SK-N-SH (cell line): Measurements from ENCODE around the gene MAGI2. TPM values are rescaled to one million over a fixed set of nuclear protein-coding genes. Genes with fewer than 3 reads are reported as not detected.

Source experiments
- CTCF ChIA-PET: fragments of 300-600, 350-600 bp; formaldehyde crosslinking; extraction: SDS; loops from one replicate; lab custom pipeline; 2021; lab: Yijun Ruan, JAX
- POLR2A ChIA-PET: fragments of 350-600 bp; sonication (Branson Sonifier 250); formaldehyde crosslinking; extraction: SDS; loops from one replicate; lab custom pipeline; 2020; ENCODE audit warnings: antibody characterized with exemption, inconsistent platforms; lab: Yijun Ruan, JAX
- DNase-seq: peaks from one replicate; pipeline ENCODE4 v3.0.0; 2012
- H2AFZ ChIP-seq: fragments of 200-600 bp; sonication (generic); 2 replicates; pipeline ENCODE4 v1.8.1; 2016; ENCODE audit warnings: antibody characterized with exemption, mild to moderate bottlenecking, low read depth
- H3F3A ChIP-seq: fragments of 200-600 bp; sonication (generic); replicated peaks from 2 replicates; pipeline ENCODE3; 2016; ENCODE audit warnings: antibody characterized with exemption, mild to moderate bottlenecking; ENCODE audit not compliant: insufficient read depth
- H3K27ac ChIP-seq, 2 experiments: fragments of 200-500 bp in 1 of 2; fragments of 200-600 bp in 1 of 2; sonication (Bioruptor generic) in 1 of 2; sonication (generic), shearing (Covaris generic) in 1 of 2; 2 replicates each; pipeline versions ENCODE4 v1.5.1 to v1.6.1; 2014 to 2016; ENCODE audit warnings: low read depth in 2 of 2, inconsistent platforms in 1 of 2, low read length in 1 of 2, mild to moderate bottlenecking in 1 of 2, mixed read lengths in 1 of 2
- H3K27me3 ChIP-seq: fragments of 200-600 bp; sonication (generic), shearing (Covaris generic); 2 replicates; pipeline ENCODE4 v1.6.1; 2016; ENCODE audit warnings: mixed run types; ENCODE audit not compliant: insufficient read depth
- H3K36me3 ChIP-seq, 2 experiments: fragments of 200-500 bp in 1 of 2; fragments of 200-600 bp in 1 of 2; sonication (Bioruptor generic) in 1 of 2; sonication (generic) in 1 of 2; replicated peaks in 1 of 2; 2 replicates each; pipeline versions ENCODE3 to v1.5.1; 2014 to 2016; ENCODE audit warnings: low read length in 1 of 2, mild to moderate bottlenecking in 1 of 2; ENCODE audit not compliant: insufficient read depth in 2 of 2, control insufficient read depth in 1 of 2
- H3K4me1 ChIP-seq, 2 experiments: fragments of 200-500 bp in 1 of 2; fragments of 200-600 bp in 1 of 2; sonication (Bioruptor generic) in 1 of 2; sonication (generic), shearing (Covaris generic) in 1 of 2; 2 replicates each; pipeline versions ENCODE4 v1.5.1 to v1.6.1; 2014 to 2016; ENCODE audit warnings: low read depth in 1 of 2, low read length in 1 of 2, mixed run types in 1 of 2; ENCODE audit not compliant: insufficient read depth in 2 of 2, control insufficient read depth in 1 of 2
- H3K4me2 ChIP-seq: fragments of 200-600 bp; sonication (generic), shearing (Covaris generic); 2 replicates; pipeline ENCODE4 v1.6.1; 2017; ENCODE audit warnings: mixed run types
- H3K4me3 ChIP-seq, 2 experiments: fragments of 200-500 bp in 1 of 2; fragments of 200-600 bp in 1 of 2; sonication (Bioruptor generic) in 1 of 2; sonication (generic), shearing (Covaris generic) in 1 of 2; 2 replicates each; pipeline versions ENCODE4 v1.5.1 to v1.8.1; 2014 to 2016; ENCODE audit warnings: low read depth in 2 of 2, inconsistent platforms in 1 of 2, low read length in 1 of 2, mild to moderate bottlenecking in 1 of 2, mixed read lengths in 1 of 2, moderate library complexity in 1 of 2
- H3K79me2 ChIP-seq: fragments of 200-600 bp; sonication (generic); 2 replicates; pipeline ENCODE4 v1.8.1; 2017; ENCODE audit warnings: mild to moderate bottlenecking; ENCODE audit not compliant: insufficient read depth
- H3K9ac ChIP-seq: fragments of 200-600 bp; sonication (generic); 2 replicates; pipeline ENCODE4 v1.6.1; 2017; ENCODE audit warnings: mixed run types
- H3K9me2 ChIP-seq: fragments of 200-600 bp; sonication (generic); 2 replicates; pipeline ENCODE4 v1.6.1; 2017; ENCODE audit warnings: mixed run types
- H3K9me3 ChIP-seq: fragments of 200-600 bp; sonication (generic); 2 replicates; pipeline ENCODE4 v1.6.1; 2017; ENCODE audit warnings: mixed run types, mild to moderate bottlenecking, moderate library complexity
- H4K20me1 ChIP-seq: fragments of 200-600 bp; sonication (generic); 2 replicates; pipeline ENCODE4 v1.6.1; 2017; ENCODE audit warnings: mild to moderate bottlenecking, mixed run types; ENCODE audit not compliant: insufficient read depth
- CHD2 ChIP-seq: fragments of 150-350 bp; IDR thresholded peaks from 2 replicates; pipeline ENCODE4 v1.6.1; 2018; ENCODE audit warnings: low read length; ENCODE audit not compliant: partially characterized antibody
- EP300 ChIP-seq, 2 experiments: IDR thresholded peaks; 2 replicates each; pipeline versions ENCODE4 v1.4.0 to v1.6.1; 2012; ENCODE audit warnings: borderline replicate concordance in 1 of 2, low read depth in 1 of 2, low read length in 1 of 2
- EZH2phosphoT487 ChIP-seq: fragments of 200-600 bp; sonication (generic); IDR thresholded peaks from 2 replicates; pipeline ENCODE4 v1.6.1; 2017; ENCODE audit warnings: low read depth, mixed run types, mild to moderate bottlenecking, antibody characterized with exemption, moderate library complexity, borderline replicate concordance
- FOXM1 ChIP-seq: IDR thresholded peaks from 2 replicates; pipeline ENCODE4 v1.4.0; 2012; ENCODE audit warnings: low read depth, mild to moderate bottlenecking
- GABPA ChIP-seq: IDR thresholded peaks from 2 replicates; pipeline ENCODE4 v1.4.0; 2012; ENCODE audit warnings: low read depth, mild to moderate bottlenecking
- GATA2 ChIP-seq: sonication (generic); formaldehyde crosslinking; IDR thresholded peaks from 2 replicates; pipeline ENCODE4 v1.5.0; 2020; ENCODE audit warnings: mild to moderate bottlenecking, missing genetic modification reagents
- NRF1 ChIP-seq: IDR thresholded peaks from 2 replicates; pipeline ENCODE4 v1.6.1; 2012; ENCODE audit warnings: low read depth, mild to moderate bottlenecking, low read length
- POLR2AphosphoS5 ChIP-seq: IDR thresholded peaks from 2 replicates; pipeline ENCODE4 v1.6.1; 2012; ENCODE audit warnings: low read depth, low read length
- RFX5 ChIP-seq: IDR thresholded peaks from 2 replicates; pipeline ENCODE4 v1.6.1; 2012; ENCODE audit warnings: mild to moderate bottlenecking, improper control_type of control experiment, low read length
- SMC3 ChIP-seq: IDR thresholded peaks from 2 replicates; pipeline ENCODE4 v1.6.1; 2012; ENCODE audit warnings: low read depth, low read length, improper control_type of control experiment
- TCF12 ChIP-seq: IDR thresholded peaks from 2 replicates; pipeline ENCODE4 v1.4.0; 2012
- TEAD4 ChIP-seq: IDR thresholded peaks from 2 replicates; pipeline ENCODE4 v1.4.0; 2012; ENCODE audit warnings: mild to moderate bottlenecking, borderline replicate concordance; ENCODE audit not compliant: insufficient read depth
- YY1 ChIP-seq: IDR thresholded peaks from 2 replicates; pipeline ENCODE4 v1.4.0; 2012; ENCODE audit warnings: low read depth, mild to moderate bottlenecking
- WGBS: methylation state at CpG from one replicate; pipeline ENCODE4 v1.1.6; 2017; ENCODE audit warnings: low lambda C conversion rate; 5-methylcytosine and 5-hydroxymethylcytosine counted together
- polyA plus RNA-seq, 3 experiments: library from polyadenylated mRNA; depleted of rRNA; stranded (reverse); fragments of >200 nt; gene quantifications; 2 replicates each; pipeline ENCODE4 v1.2.3, GENCODE V29; 2012
- TF ChIP-seq, protein P1 (sequence below): IDR thresholded peaks from 2 replicates; pipeline ENCODE4 v1.4.0; 2012; ENCODE audit warnings: low read depth, borderline replicate concordance
- TF ChIP-seq, protein P2 (sequence below): fragments of 200-600 bp; sonication (generic); IDR thresholded peaks from 2 replicates; pipeline ENCODE4 v1.6.1; 2017; ENCODE audit warnings: antibody characterized with exemption, mild to moderate bottlenecking, moderate library complexity
- TF ChIP-seq, protein P3 (sequence below): IDR thresholded peaks from 2 replicates; pipeline ENCODE4 v1.4.0; 2012; ENCODE audit warnings: low read depth
- TF ChIP-seq, protein P4 (sequence below): IDR thresholded peaks from 2 replicates; pipeline ENCODE4 v1.6.1; 2012; ENCODE audit warnings: mild to moderate bottlenecking, low read depth, low read length, moderate library complexity

MAGI2 gene
- polyA plus RNA-seq, 1 of the 3 experiments (the other 2 are of a cell fraction): 1.1 TPM

DNA sequence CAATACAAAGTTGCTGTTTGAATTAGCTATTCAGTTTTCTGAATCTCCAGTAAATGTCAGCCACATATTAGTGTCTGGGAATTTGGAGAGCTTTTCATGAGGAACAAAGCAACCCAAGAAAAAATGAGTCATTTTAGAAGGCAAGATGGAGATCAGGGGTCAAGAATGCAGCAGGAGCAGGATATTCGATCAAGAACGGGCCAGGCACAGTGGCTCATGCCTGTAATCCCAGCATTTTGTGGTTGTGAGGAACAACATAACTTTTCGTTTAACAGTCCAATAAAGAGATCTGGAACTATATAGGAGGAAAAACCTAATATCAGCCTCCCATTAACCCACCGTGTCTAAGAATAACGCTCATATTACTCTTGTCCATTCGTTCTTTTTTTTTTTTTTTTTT lies 600.5 kb downstream of the MAGI2 start (continued):
- TF ChIP-seq, protein P1, sequence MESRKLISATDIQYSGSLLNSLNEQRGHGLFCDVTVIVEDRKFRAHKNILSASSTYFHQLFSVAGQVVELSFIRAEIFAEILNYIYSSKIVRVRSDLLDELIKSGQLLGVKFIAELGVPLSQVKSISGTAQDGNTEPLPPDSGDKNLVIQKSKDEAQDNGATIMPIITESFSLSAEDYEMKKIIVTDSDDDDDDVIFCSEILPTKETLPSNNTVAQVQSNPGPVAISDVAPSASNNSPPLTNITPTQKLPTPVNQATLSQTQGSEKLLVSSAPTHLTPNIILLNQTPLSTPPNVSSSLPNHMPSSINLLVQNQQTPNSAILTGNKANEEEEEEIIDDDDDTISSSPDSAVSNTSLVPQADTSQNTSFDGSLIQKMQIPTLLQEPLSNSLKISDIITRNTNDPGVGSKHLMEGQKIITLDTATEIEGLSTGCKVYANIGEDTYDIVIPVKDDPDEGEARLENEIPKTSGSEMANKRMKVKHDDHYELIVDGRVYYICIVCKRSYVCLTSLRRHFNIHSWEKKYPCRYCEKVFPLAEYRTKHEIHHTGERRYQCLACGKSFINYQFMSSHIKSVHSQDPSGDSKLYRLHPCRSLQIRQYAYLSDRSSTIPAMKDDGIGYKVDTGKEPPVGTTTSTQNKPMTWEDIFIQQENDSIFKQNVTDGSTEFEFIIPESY: no peak

DNA sequence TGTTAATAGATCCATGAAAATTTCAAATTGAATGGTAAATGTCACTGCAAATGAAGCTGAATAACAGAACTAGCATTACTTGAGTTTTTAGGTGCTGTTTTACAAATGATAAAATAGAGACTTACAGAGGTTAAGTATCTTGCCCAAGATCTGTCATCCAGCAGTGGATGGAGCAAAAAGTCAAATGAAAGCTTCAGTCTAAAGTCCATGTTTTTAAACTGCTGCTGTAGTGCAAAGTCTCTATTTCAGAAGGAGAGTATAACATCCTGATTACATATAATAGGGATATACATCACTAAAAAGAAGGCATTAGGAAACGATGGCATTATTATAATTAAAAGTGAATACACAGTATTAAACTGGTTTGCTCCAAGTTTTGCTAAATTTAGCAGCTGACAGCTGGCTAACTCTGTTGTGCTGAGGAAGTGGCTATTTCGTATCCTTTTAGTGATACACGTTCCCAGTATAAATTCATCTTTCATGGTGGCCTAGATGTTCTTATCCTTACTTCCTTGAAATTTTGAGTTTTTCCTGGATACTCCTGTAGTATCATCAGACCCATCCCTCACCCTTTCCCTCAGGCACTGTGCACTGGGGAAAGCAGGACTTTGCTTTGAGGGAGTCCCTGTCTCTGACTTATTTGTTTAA lies 603.2 kb downstream of the MAGI2 start:
- Histone ChIP-seq H3K9ac (no peak overlapping the region), H3K27me3 (no peaks in the 10 kb centered on the region), H3K79me2 (no peaks in the 10 kb centered on the region), H3K27ac (no peak overlapping the region), H3K9me2 (no peaks in the 10 kb centered on the region), H3K4me1 (no peaks in the 10 kb centered on the region), H3K36me3 (no peaks in the 10 kb centered on the region), H3K4me2 (no peak overlapping the region), H3K4me3 (no peak overlapping the region), H3K9me3 (no peaks in the 10 kb centered on the region), H2AFZ (no peak overlapping the region), H3F3A (peaks cover 4% of the 10 kb centered on the region), H4K20me1 (no peaks in the 10 kb centered on the region)
- CTCF ChIA-PET: no interaction called here
- no peak for DNase-seq
- WGBS: 52% methylated on average over 3 of the region's 3 CpGs
- POLR2A ChIA-PET: no interaction called here
- no peak for TF ChIP-seq FOXM1
- TF ChIP-seq, protein P2, sequence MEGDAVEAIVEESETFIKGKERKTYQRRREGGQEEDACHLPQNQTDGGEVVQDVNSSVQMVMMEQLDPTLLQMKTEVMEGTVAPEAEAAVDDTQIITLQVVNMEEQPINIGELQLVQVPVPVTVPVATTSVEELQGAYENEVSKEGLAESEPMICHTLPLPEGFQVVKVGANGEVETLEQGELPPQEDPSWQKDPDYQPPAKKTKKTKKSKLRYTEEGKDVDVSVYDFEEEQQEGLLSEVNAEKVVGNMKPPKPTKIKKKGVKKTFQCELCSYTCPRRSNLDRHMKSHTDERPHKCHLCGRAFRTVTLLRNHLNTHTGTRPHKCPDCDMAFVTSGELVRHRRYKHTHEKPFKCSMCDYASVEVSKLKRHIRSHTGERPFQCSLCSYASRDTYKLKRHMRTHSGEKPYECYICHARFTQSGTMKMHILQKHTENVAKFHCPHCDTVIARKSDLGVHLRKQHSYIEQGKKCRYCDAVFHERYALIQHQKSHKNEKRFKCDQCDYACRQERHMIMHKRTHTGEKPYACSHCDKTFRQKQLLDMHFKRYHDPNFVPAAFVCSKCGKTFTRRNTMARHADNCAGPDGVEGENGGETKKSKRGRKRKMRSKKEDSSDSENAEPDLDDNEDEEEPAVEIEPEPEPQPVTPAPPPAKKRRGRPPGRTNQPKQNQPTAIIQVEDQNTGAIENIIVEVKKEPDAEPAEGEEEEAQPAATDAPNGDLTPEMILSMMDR: no peak
- TF ChIP-seq YY1: no peak
- TF ChIP-seq GABPA: no peak
- TF ChIP-seq NRF1: no peak
- no peak for TF ChIP-seq EZH2phosphoT487
- no peak for TF ChIP-seq EP300 (IDR thresholded peaks at IDR 0.05; ENCODE audit: borderline replicate concordance in 1 of 2, low read depth in 1 of 2, low read length in 1 of 2)
- no peak for TF ChIP-seq CHD2
- TF ChIP-seq, protein P3, sequence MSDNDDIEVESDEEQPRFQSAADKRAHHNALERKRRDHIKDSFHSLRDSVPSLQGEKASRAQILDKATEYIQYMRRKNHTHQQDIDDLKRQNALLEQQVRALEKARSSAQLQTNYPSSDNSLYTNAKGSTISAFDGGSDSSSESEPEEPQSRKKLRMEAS: no peak
- no peak for TF ChIP-seq TCF12
- TF ChIP-seq POLR2AphosphoS5: no peak
- no peak for TF ChIP-seq GATA2 (CRISPR knock-in tag)
- TF ChIP-seq, protein P4, sequence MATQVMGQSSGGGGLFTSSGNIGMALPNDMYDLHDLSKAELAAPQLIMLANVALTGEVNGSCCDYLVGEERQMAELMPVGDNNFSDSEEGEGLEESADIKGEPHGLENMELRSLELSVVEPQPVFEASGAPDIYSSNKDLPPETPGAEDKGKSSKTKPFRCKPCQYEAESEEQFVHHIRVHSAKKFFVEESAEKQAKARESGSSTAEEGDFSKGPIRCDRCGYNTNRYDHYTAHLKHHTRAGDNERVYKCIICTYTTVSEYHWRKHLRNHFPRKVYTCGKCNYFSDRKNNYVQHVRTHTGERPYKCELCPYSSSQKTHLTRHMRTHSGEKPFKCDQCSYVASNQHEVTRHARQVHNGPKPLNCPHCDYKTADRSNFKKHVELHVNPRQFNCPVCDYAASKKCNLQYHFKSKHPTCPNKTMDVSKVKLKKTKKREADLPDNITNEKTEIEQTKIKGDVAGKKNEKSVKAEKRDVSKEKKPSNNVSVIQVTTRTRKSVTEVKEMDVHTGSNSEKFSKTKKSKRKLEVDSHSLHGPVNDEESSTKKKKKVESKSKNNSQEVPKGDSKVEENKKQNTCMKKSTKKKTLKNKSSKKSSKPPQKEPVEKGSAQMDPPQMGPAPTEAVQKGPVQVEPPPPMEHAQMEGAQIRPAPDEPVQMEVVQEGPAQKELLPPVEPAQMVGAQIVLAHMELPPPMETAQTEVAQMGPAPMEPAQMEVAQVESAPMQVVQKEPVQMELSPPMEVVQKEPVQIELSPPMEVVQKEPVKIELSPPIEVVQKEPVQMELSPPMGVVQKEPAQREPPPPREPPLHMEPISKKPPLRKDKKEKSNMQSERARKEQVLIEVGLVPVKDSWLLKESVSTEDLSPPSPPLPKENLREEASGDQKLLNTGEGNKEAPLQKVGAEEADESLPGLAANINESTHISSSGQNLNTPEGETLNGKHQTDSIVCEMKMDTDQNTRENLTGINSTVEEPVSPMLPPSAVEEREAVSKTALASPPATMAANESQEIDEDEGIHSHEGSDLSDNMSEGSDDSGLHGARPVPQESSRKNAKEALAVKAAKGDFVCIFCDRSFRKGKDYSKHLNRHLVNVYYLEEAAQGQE: no peak
- no peak for TF ChIP-seq RFX5
- no peak for TF ChIP-seq TEAD4
- TF ChIP-seq SMC3: no peak
